KMS-11 (cell line): ENCODE results near the gene STEAP2.

Experiments
- H2AFZ ChIP-seq: fragments of 200-600 bp; sonication (generic); 2 replicates; pipeline ENCODE4 v1.6.1; 2016; ENCODE audit warnings: antibody characterized with exemption, mixed run types, low read depth
- H3K27ac ChIP-seq: fragments of 200-600 bp; sonication (generic); 2 replicates; pipeline ENCODE4 v1.6.1; 2016; ENCODE audit warnings: mild to moderate bottlenecking, mixed run types
- H3K27me3 ChIP-seq: fragments of 200-600 bp; sonication (generic); 2 replicates; pipeline ENCODE4 v1.6.1; 2017; ENCODE audit warnings: mild to moderate bottlenecking, low read depth, mixed run types, moderate library complexity; ENCODE audit not compliant: insufficient read depth
- H3K36me3 ChIP-seq: fragments of 200-600 bp; sonication (generic); 2 replicates; pipeline ENCODE4 v1.6.1; 2017; ENCODE audit warnings: mild to moderate bottlenecking, mixed run types; ENCODE audit not compliant: insufficient read depth
- H3K4me1 ChIP-seq: fragments of 200-600 bp; sonication (generic); 2 replicates; pipeline ENCODE4 v1.6.1; 2016; ENCODE audit warnings: mild to moderate bottlenecking, low read depth, mixed run types; ENCODE audit not compliant: poor library complexity, severe bottlenecking
- H3K4me2 ChIP-seq: fragments of 200-600 bp; sonication (generic); 2 replicates; pipeline ENCODE4 v1.7.0; 2016; ENCODE audit warnings: mild to moderate bottlenecking, mixed run types
- H3K4me3 ChIP-seq: fragments of 200-600 bp; sonication (generic); IDR thresholded peaks from 2 replicates; pipeline ENCODE4 v1.6.1; 2017; ENCODE audit warnings: low read depth, low read length, mixed read lengths; ENCODE audit not compliant: insufficient read depth
- H3K79me2 ChIP-seq: fragments of 200-600 bp; sonication (generic); 2 replicates; pipeline ENCODE4 v1.6.1; 2016; ENCODE audit warnings: low read depth, mixed run types; ENCODE audit not compliant: insufficient read depth
- H3K9ac ChIP-seq: fragments of 200-600 bp; sonication (generic); 2 replicates; pipeline ENCODE4 v1.6.1; 2016; ENCODE audit warnings: mild to moderate bottlenecking, mixed run types
- H4K20me1 ChIP-seq: fragments of 200-600 bp; sonication (generic); 2 replicates; pipeline ENCODE4 v1.6.1; 2016; ENCODE audit warnings: mild to moderate bottlenecking, mixed run types; ENCODE audit not compliant: insufficient read depth
- CTCF ChIP-seq: fragments of 200-600 bp; sonication (generic); conservative IDR thresholded peaks from 2 replicates; pipeline ENCODE4 v1.6.1; 2017; ENCODE audit warnings: low read depth, mild to moderate bottlenecking, antibody characterized with exemption, low read length, moderate library complexity, mixed read lengths

The STEAP2 gene

GRCh38 chr7:90224195-90224594, 12.7 kb downstream of the STEAP2 start:
- no peaks in the 10 kb centered on the region for H3K4me1 ChIP-seq
- H3K4me2 ChIP-seq: no peak overlapping the region
- H2AFZ ChIP-seq: no peak overlapping the region
- no peaks in the 10 kb centered on the region for H3K27me3 ChIP-seq
- H3K9ac ChIP-seq: no peak overlapping the region
- H3K4me3 ChIP-seq: no peak overlapping the region
- no peak overlapping the region for H3K27ac ChIP-seq
- TF ChIP-seq CTCF: no peak
- H3K36me3 ChIP-seq: no peaks in the 10 kb centered on the region
- H3K79me2 ChIP-seq: no peaks in the 10 kb centered on the region
- H4K20me1 ChIP-seq: no peaks in the 10 kb centered on the region

- Histone ChIP-seq H3K36me3 (no peaks in the 10 kb centered on the region), H3K79me2 (no peaks in the 10 kb centered on the region), H3K4me3 (no peak overlapping the region), H3K27ac (no peak overlapping the region), H4K20me1 (no peaks in the 10 kb centered on the region), H3K27me3 (no peaks in the 10 kb centered on the region), H3K4me2 (no peak overlapping the region), H3K4me1 (no peaks in the 10 kb centered on the region), H2AFZ (no peak overlapping the region), H3K9ac (no peak overlapping the region)
- TF ChIP-seq CTCF: no peak
Measured at GRCh38 chr7:90225181-90225580, 13.6 kb downstream of the STEAP2 start.

GRCh38 chr7:90225601-90226000, 14.1 kb downstream of the STEAP2 start:
- Histone ChIP-seq H3K4me3 (no peak overlapping the region), H2AFZ (no peak overlapping the region), H3K27ac (no peak overlapping the region), H3K79me2 (no peaks in the 10 kb centered on the region), H3K27me3 (no peaks in the 10 kb centered on the region), H3K36me3 (no peaks in the 10 kb centered on the region), H4K20me1 (no peaks in the 10 kb centered on the region), H3K9ac (no peak overlapping the region), H3K4me2 (no peak overlapping the region), H3K4me1 (no peaks in the 10 kb centered on the region)
- no peak for TF ChIP-seq CTCF

- Histone ChIP-seq H2AFZ (no peak overlapping the region), H3K27ac (no peak overlapping the region), H3K4me3 (no peak overlapping the region), H3K4me1 (no peaks in the 10 kb centered on the region), H3K4me2 (no peak overlapping the region), H3K9ac (no peak overlapping the region), H3K27me3 (no peaks in the 10 kb centered on the region), H3K36me3 (no peaks in the 10 kb centered on the region), H3K79me2 (no peaks in the 10 kb centered on the region), H4K20me1 (no peaks in the 10 kb centered on the region)
- no peak for TF ChIP-seq CTCF
Measured at GRCh38 chr7:90227259-90227658, 15.7 kb downstream of the STEAP2 start.

- Histone ChIP-seq H3K4me2 (no peak overlapping the region), H4K20me1 (no peaks in the 10 kb centered on the region), H3K36me3 (no peaks in the 10 kb centered on the region), H3K79me2 (no peaks in the 10 kb centered on the region), H3K9ac (no peak overlapping the region), H3K4me3 (no peak overlapping the region), H2AFZ (no peak overlapping the region), H3K27ac (no peak overlapping the region), H3K27me3 (no peaks in the 10 kb centered on the region), H3K4me1 (no peaks in the 10 kb centered on the region)
- no peak for TF ChIP-seq CTCF
Measured at GRCh38 chr7:90229682-90230081, 18.1 kb downstream of the STEAP2 start.
